HG02884 (cell line): ENCODE results near the gene EVI2B.
"Not testable (repeated sequence)": the region's sequence is repeated elsewhere in the genome, so short reads cannot be mapped to it uniquely, and the experiment has no call there.

ENCODE experiments used
- ATAC-seq: cut with Tn5 transposase; IDR thresholded peaks from one replicate; pipeline ENCODE4 v1.9.1; 2021; ENCODE audit warnings: mild to moderate bottlenecking, moderate library complexity; ENCODE audit not compliant: unreplicated experiment

Gene EVI2B

DNA sequence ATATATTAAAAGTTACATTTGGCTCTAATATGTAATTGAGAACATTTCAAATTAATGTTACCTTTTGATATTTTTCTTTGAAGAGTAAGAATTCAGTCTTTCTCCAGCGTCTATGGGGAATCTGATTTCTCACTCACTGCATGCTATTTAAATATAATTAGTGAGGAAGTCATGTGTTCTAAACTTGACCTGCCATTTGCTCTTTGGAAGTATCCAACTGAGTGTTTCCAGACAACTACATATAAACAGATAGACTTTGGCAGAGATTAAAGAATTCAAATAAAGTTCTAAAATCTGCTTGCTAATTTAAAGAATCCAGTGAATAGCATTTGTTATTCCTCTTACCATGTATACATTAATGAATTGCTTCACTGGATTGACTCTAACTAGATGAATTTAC lies 40.3 kb downstream of the EVI2B start:
- ATAC-seq: no peak

DNA sequence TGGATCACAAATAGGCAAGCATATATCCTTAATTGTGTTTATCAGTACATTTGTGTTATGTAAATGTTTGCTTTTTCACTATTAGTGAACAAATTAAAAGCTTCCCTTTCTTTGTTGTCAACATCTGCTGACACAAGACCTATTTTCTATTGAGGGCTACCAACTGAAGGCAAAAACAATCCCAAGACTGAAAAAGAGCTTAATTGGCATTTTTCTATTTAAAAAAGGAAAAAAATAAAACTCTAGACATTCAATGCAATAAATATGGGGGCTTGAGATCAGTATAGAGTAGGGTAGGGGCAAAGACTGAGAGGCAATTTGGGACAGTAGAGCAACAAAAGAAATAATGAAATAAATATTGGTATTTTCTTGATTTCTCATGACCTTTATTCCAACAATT lies 41.1 kb downstream of the EVI2B start:
- ATAC-seq: no peak

DNA sequence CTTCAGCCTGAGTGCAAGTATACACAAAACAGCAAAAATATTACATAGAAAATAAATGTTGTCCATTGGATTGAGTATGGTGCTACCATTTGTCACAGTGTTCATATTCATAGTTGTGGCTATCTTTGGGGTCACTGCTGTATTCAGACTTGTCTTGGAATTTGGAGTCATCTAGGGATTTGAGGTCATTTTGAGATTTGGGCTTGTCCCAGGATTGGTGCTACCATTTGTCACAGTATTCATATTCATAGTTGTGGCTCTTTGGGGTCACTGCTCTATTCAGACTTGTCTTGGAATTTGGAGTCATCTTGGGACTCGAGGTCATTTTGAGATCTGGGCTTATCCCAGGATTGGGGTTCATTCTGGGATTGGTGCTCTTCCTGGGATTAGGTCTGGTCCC lies 41.6 kb downstream of the EVI2B start:
- ATAC-seq: no peak

DNA sequence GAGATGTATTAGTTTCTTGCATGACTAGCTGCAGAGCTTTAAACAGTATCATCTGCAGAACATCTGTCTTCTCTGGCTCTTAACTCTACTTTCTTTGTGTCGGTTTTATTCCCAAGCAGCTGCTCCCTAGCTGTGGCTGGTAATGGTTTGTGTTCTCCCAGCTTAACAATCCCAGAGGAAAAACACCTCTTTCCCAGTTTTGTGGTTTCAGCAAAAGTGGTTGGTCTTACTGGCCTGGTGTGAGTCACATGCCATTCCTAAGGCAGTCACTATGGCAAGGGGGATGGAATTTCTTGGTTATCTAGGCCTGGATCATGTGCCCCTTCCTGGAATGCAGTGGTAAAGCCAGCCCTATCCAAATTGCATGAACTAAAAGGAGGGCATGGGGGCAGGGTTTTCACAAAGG lies 44.3 kb downstream of the EVI2B start:
- no peak for ATAC-seq

DNA sequence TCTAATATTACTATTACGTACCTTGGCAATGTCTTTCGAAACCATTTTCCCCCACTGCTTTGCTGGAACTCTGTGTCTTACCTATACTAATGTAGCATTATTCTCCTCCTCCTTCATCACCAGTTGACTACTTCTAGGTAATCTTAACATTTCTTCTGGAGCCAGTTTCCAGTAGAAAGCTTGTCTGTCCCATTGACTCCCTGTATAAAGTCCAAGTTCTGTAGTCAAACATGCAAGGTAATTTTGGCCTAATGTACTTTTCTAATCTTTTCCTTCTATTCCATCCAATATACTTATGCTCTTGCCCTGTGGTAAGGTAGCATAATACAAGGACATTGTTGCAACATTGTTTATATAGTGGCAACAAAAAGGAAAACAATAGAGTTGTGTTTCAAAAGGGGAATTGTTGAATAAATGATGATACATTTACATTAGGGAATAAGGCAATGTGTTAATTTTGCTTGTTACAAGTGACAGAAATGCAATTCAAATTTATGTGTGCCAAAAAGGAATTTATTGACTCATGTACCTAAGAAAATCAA lies 44.7 kb downstream of the EVI2B start:
- no peak for ATAC-seq

DNA sequence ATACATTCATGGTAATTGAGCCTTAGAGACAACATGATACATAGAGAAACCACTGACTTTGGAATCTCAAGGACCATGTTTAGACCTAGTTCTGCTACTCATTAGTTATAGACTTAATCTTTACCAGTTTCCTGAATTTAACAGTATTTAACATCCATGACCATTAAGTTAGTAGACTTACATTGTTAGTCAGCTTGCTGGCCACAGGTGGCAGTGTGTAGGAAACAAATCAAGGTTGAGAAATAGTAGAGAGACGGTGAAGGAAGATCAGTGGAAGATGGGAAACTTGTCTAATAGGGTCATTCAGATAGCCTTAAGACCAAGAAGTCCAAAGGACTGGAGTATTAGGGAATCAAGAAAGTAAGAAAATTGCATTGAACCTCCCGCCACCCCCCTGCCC lies 47.8 kb downstream of the EVI2B start:
- no peak for ATAC-seq

DNA sequence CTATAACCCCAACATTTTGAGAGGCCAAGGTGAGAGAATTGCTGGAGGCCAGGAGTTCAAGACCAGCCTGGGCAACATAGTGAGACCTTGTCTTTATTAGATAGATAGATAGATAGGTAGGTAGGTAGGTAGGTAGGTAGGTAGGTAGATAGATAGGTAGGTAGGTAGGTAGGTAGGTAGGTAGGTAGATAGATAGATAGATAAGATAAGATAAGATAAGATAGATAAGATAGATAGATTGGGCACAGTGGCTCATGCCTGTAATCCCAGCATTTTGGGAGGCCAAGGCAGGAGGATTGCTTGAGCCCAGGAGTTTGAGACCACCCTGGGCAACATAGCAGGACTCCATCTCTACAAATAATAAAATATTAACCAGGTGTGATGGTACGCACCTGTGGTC lies 50.9 kb downstream of the EVI2B start:
- ATAC-seq: not testable (repeated sequence)

DNA sequence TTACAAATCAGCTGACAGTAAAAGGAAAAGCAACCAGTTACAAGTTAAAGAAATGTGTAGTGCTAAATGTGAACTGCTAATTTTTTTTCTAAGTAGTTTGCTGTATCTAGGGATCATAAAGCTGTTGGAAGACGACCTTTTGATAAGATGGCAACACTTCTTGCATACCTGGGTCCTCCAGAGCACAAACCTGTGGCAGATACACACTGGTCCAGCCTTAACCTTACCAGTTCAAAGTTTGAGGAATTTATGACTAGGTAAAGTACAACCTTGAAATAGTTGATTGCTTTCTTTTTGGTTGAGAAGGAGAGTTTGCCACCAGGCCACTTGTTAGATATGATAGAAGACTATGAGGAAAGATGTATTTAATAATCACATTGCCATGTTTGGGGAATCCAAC lies 52.3 kb downstream of the EVI2B start:
- ATAC-seq: no peak

DNA sequence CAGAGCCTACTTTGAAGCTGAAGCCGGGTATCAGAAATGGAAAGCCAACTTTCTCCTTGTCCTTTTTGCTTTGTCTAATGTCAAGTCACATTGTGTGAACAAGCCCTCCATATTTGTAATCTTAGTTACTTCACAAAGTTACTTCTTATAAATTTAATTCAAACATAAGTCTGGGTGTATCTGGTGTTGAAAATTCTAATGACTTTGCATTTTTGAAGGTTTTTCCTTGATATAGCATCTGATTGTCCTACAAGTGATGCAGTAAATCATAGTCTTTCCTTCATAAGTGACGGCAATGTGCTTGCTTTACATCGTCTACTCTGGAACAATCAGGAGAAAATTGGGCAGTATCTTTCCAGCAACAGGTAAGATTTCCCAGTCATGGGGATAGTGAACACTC lies 53.7 kb downstream of the EVI2B start:
- no peak for ATAC-seq

DNA sequence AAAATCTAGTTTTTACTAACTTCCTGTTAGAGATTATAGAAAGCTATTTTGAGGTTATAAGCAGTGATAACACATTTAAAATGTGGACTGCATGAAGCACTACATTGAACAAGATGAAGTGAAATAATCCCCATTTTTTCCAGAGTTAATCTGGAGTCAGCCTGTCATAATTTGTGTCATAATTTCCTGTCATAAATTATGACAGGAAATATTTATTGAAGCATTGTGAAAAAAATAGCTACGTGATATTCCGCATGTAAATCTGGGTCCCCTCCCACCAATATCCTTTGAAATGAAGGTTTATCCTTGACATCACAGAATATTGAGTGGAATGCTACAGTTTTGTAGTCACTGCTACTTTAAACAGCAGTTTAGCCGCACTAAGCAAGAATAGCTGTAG lies 56.9 kb downstream of the EVI2B start:
- no peak for ATAC-seq

DNA sequence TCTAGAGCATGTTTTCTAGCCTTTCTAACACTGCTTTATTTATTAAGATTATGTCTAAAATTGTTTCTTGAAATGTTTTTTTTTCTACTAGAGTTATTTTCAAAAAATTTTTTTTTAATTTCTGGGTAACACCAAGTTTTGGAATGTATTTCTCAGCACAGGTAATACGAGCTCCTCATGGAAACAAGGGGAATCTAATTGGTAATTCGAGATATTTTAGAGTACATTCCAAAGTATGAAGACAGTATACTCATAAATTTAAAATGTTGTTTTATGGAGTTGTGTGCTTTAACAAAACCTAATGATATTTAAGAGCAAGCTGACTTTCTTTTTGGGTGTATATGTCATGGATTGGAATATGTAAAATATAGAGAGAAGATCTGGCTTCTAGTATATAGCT lies 59.2 kb downstream of the EVI2B start:
- no peak for ATAC-seq
